GM23338 (cell line): ENCODE measurements around the gene CPD. TPM values are rescaled to one million over a fixed set of nuclear protein-coding genes. Genes with fewer than 3 reads are reported as not detected.

Source experiments
- ATAC-seq: fragments of 200-7000 bp; cut with Tn5 transposase; 3 replicates; pipeline ENCODE4 v1.9.1; 2020
- DNase-seq: peaks from one replicate; pipeline ENCODE4 v3.0.0-alpha.2; 2015; ENCODE audit warnings: low spot score
- H2AFZ ChIP-seq: fragments of 200-600 bp; sonication (generic); 2 replicates; pipeline ENCODE4 v1.8.0; 2016; ENCODE audit warnings: antibody characterized with exemption, mild to moderate bottlenecking, moderate library complexity
- H3F3A ChIP-seq: fragments of 200-600 bp; sonication (generic); replicated peaks from 2 replicates; pipeline ENCODE4 v1.8.0; 2017; ENCODE audit warnings: antibody characterized with exemption, mixed run types, low read depth
- H3K27ac ChIP-seq: fragments of 200-600 bp; sonication (generic); 2 replicates; pipeline ENCODE4 v1.6.1; 2016; ENCODE audit warnings: low read depth
- H3K27me3 ChIP-seq: fragments of 200-600 bp; sonication (generic); 2 replicates; pipeline ENCODE4 v1.8.0; 2016; ENCODE audit warnings: mild to moderate bottlenecking, mixed run types, moderate library complexity; ENCODE audit not compliant: insufficient read depth
- H3K36me3 ChIP-seq: fragments of 200-600 bp; sonication (generic); 2 replicates; pipeline ENCODE4 v1.8.0; 2016; ENCODE audit warnings: mild to moderate bottlenecking; ENCODE audit not compliant: insufficient read depth
- H3K4me1 ChIP-seq: fragments of 200-600 bp; sonication (generic); 2 replicates; pipeline ENCODE4 v1.8.0; 2016; ENCODE audit warnings: mild to moderate bottlenecking, moderate library complexity; ENCODE audit not compliant: insufficient read depth
- H3K4me2 ChIP-seq: fragments of 200-600 bp; sonication (generic); 2 replicates; pipeline ENCODE4 v1.7.1; 2017; ENCODE audit warnings: mixed run types
- H3K4me3 ChIP-seq: fragments of 200-600 bp; sonication (generic); 2 replicates; pipeline ENCODE4 v1.6.1; 2016; ENCODE audit warnings: mixed run types
- H3K79me2 ChIP-seq: fragments of 200-600 bp; sonication (generic); replicated peaks from 2 replicates; pipeline ENCODE4 v1.8.0; 2017; ENCODE audit warnings: mild to moderate bottlenecking; ENCODE audit not compliant: insufficient read depth
- H3K9me2 ChIP-seq: fragments of 200-600 bp; sonication (generic); 2 replicates; pipeline ENCODE4 v1.8.0; 2017; ENCODE audit not compliant: insufficient read depth
- H4K20me1 ChIP-seq: fragments of 200-600 bp; sonication (generic); replicated peaks from 2 replicates; pipeline ENCODE4 v1.8.0; 2017; ENCODE audit warnings: mild to moderate bottlenecking; ENCODE audit not compliant: insufficient read depth
- H3K27ac Mint-ChIP-seq: 2 replicates; pipeline ENCODE4 v1.8.0; 2020; ENCODE audit warnings: inconsistent platforms, mild to moderate bottlenecking, moderate library complexity, mixed read lengths
- H3K27me3 Mint-ChIP-seq: 3 replicates; pipeline ENCODE4 v1.8.0; 2022; ENCODE audit warnings: low read depth, mild to moderate bottlenecking, moderate library complexity, mixed read lengths, inconsistent platforms; ENCODE audit not compliant: insufficient read depth, poor library complexity
- H3K36me3 Mint-ChIP-seq: 3 replicates; pipeline ENCODE4 v1.8.0; 2021; ENCODE audit warnings: low read depth, mild to moderate bottlenecking, inconsistent platforms, moderate library complexity, mixed read lengths
- H3K4me1 Mint-ChIP-seq: 3 replicates; pipeline ENCODE4 v1.8.0; 2020; ENCODE audit warnings: mild to moderate bottlenecking, inconsistent platforms, mixed read lengths
- H3K4me3 Mint-ChIP-seq: 3 replicates; pipeline ENCODE4 v1.8.0; 2021; ENCODE audit warnings: moderate library complexity, mild to moderate bottlenecking, inconsistent platforms, mixed read lengths
- H3K9me3 Mint-ChIP-seq: 3 replicates; pipeline ENCODE4 v1.8.0; 2020; ENCODE audit warnings: moderate library complexity, mild to moderate bottlenecking, inconsistent platforms, mixed read lengths
- CREB1 ChIP-seq: fragments of 250-450 bp; sonication (Bioruptor Pico); IDR thresholded peaks from 2 replicates; pipeline ENCODE4 v1.5.0; 2020; ENCODE audit warnings: low read depth, mild to moderate bottlenecking, moderate library complexity
- EZH2 ChIP-seq: fragments of 200-600 bp; sonication (generic); IDR thresholded peaks from one replicate; pipeline ENCODE4 v1.8.0; 2017; ENCODE audit warnings: antibody characterized with exemption, mild to moderate bottlenecking, low read depth; ENCODE audit not compliant: unreplicated experiment
- EZH2phosphoT487 ChIP-seq: fragments of 200-600 bp; sonication (generic); IDR thresholded peaks from one replicate; pipeline ENCODE4 v1.8.1; 2018; ENCODE audit warnings: antibody characterized with exemption; ENCODE audit not compliant: unreplicated experiment
- JUNB ChIP-seq: IDR thresholded peaks from one replicate; pipeline ENCODE4 v1.6.1; 2016; ENCODE audit warnings: antibody characterized with exemption; ENCODE audit not compliant: unreplicated experiment
- POLR2AphosphoS5 ChIP-seq: IDR thresholded peaks from 2 replicates; pipeline ENCODE4 v1.6.1; 2016; ENCODE audit warnings: antibody characterized with exemption, low read depth
- STAT1 ChIP-seq: IDR thresholded peaks from one replicate; pipeline ENCODE4 v1.6.1; 2016; ENCODE audit warnings: antibody characterized with exemption; ENCODE audit not compliant: unreplicated experiment
- ZNF331 ChIP-seq: fragments of 250-450 bp; sonication (Bioruptor Pico); IDR thresholded peaks from 2 replicates; pipeline ENCODE4 v1.5.0; 2020; ENCODE audit warnings: low read depth, mild to moderate bottlenecking, moderate library complexity
- polyA plus RNA-seq: library from polyadenylated mRNA; unstranded; fragments of >200 nt; fragmentation: Nextera tagmentation; extraction: Ambion mirVana; gene quantifications from 2 replicates; pipeline ENCODE4 v1.2.1, GENCODE V29; 2016
- total RNA-seq: library from RNA; depleted of rRNA; stranded (reverse); fragments of >200 nt; shearing (Covaris generic); gene quantifications from 2 replicates; pipeline ENCODE4 v1.2.3, GENCODE V29; 2014
- TF ChIP-seq, protein P1 (sequence below): IDR thresholded peaks from one replicate; pipeline ENCODE4 v1.6.1; 2018; ENCODE audit warnings: antibody characterized with exemption; ENCODE audit not compliant: unreplicated experiment
- TF ChIP-seq, protein P2 (sequence below): fragments of 250-450 bp; sonication (Bioruptor Pico); IDR thresholded peaks from 2 replicates; pipeline ENCODE4 v1.5.0; 2020; ENCODE audit warnings: mild to moderate bottlenecking, moderate library complexity
- TF ChIP-seq, protein P3 (sequence below): IDR thresholded peaks from 2 replicates; pipeline ENCODE4 v1.6.1; 2016; ENCODE audit warnings: antibody characterized with exemption

Gene CPD
- total and polyA plus RNA-seq, 2 experiments from 2014 or later = 6.2 to 57.8 TPM

DNA sequence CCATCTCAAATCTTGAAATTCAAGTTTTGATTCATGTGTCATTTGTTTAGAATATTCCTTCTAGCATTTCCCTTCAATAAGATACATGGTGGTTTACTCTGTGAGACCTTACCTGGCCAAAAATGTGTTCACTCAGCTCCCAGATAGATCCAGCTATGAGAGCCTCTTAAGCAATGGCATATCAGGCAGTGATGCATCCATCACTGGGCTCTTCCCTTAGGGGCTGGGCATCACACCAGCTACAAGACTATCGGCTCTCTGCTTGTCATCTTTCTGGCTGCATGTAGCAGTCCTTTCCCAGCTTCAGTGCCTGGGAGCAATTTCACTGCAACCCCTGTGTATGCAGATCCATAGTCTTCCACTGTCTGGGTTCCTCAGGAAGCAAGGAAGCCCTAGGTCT lies 139.1 kb downstream of the CPD start (continued):
- TF ChIP-seq, protein P1, sequence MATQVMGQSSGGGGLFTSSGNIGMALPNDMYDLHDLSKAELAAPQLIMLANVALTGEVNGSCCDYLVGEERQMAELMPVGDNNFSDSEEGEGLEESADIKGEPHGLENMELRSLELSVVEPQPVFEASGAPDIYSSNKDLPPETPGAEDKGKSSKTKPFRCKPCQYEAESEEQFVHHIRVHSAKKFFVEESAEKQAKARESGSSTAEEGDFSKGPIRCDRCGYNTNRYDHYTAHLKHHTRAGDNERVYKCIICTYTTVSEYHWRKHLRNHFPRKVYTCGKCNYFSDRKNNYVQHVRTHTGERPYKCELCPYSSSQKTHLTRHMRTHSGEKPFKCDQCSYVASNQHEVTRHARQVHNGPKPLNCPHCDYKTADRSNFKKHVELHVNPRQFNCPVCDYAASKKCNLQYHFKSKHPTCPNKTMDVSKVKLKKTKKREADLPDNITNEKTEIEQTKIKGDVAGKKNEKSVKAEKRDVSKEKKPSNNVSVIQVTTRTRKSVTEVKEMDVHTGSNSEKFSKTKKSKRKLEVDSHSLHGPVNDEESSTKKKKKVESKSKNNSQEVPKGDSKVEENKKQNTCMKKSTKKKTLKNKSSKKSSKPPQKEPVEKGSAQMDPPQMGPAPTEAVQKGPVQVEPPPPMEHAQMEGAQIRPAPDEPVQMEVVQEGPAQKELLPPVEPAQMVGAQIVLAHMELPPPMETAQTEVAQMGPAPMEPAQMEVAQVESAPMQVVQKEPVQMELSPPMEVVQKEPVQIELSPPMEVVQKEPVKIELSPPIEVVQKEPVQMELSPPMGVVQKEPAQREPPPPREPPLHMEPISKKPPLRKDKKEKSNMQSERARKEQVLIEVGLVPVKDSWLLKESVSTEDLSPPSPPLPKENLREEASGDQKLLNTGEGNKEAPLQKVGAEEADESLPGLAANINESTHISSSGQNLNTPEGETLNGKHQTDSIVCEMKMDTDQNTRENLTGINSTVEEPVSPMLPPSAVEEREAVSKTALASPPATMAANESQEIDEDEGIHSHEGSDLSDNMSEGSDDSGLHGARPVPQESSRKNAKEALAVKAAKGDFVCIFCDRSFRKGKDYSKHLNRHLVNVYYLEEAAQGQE = no peak
- TF ChIP-seq JUNB = no peak
- TF ChIP-seq POLR2AphosphoS5 = no peak
- TF ChIP-seq CREB1 (CRISPR knock-in tag) = no peak
- TF ChIP-seq STAT1 = no peak
- TF ChIP-seq EZH2phosphoT487 = no peak

DNA sequence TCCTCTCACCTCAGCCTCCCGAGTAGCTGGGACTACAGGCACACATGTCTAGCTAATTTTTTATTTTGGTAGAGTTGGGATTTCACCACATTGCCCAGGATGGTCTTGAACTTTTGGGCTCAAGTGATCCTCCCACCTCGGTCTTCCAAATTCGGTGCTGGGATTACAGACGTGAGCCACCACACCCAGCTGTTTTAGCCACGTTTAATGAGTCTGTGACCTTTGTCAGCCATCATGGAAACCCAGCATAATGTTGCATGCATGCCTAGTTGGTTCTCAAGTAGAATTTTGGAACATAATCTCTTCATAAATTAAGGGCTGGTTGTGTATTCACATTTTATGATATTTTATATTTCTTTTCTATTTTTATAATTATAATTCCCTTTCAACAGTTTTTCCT lies 140.4 kb downstream of the CPD start:
- Histone ChIP-seq H3K27me3 (no peaks in the 10 kb centered on the region), H3K4me1 (no peaks in the 10 kb centered on the region), H3K36me3 (peaks cover 31% of the 10 kb centered on the region), H3F3A (no peaks in the 10 kb centered on the region), H3K4me2 (no peak overlapping the region), H3K9me2 (no peaks in the 10 kb centered on the region), H4K20me1 (peaks cover under 1% of the 10 kb centered on the region), H3K4me3 (no peak overlapping the region), H3K79me2 (no peaks in the 10 kb centered on the region), H2AFZ (no peak overlapping the region), H3K27ac (no peak overlapping the region)
- Mint-ChIP-seq H3K27me3 (peaks cover 5% of the 10 kb centered on the region), H3K4me3 (no peak overlapping the region), H3K9me3 (peaks cover 19% of the 10 kb centered on the region), H3K36me3 (peaks cover 53% of the 10 kb centered on the region), H3K4me1 (no peaks in the 10 kb centered on the region), H3K27ac (no peak overlapping the region)
- no peak for DNase-seq
- ATAC-seq = no peak
- TF ChIP-seq, protein P1 = no peak
- TF ChIP-seq ZNF331 (CRISPR knock-in tag) (no peak), POLR2AphosphoS5 (no peak), EZH2 (no peak)
- TF ChIP-seq, protein P2, sequence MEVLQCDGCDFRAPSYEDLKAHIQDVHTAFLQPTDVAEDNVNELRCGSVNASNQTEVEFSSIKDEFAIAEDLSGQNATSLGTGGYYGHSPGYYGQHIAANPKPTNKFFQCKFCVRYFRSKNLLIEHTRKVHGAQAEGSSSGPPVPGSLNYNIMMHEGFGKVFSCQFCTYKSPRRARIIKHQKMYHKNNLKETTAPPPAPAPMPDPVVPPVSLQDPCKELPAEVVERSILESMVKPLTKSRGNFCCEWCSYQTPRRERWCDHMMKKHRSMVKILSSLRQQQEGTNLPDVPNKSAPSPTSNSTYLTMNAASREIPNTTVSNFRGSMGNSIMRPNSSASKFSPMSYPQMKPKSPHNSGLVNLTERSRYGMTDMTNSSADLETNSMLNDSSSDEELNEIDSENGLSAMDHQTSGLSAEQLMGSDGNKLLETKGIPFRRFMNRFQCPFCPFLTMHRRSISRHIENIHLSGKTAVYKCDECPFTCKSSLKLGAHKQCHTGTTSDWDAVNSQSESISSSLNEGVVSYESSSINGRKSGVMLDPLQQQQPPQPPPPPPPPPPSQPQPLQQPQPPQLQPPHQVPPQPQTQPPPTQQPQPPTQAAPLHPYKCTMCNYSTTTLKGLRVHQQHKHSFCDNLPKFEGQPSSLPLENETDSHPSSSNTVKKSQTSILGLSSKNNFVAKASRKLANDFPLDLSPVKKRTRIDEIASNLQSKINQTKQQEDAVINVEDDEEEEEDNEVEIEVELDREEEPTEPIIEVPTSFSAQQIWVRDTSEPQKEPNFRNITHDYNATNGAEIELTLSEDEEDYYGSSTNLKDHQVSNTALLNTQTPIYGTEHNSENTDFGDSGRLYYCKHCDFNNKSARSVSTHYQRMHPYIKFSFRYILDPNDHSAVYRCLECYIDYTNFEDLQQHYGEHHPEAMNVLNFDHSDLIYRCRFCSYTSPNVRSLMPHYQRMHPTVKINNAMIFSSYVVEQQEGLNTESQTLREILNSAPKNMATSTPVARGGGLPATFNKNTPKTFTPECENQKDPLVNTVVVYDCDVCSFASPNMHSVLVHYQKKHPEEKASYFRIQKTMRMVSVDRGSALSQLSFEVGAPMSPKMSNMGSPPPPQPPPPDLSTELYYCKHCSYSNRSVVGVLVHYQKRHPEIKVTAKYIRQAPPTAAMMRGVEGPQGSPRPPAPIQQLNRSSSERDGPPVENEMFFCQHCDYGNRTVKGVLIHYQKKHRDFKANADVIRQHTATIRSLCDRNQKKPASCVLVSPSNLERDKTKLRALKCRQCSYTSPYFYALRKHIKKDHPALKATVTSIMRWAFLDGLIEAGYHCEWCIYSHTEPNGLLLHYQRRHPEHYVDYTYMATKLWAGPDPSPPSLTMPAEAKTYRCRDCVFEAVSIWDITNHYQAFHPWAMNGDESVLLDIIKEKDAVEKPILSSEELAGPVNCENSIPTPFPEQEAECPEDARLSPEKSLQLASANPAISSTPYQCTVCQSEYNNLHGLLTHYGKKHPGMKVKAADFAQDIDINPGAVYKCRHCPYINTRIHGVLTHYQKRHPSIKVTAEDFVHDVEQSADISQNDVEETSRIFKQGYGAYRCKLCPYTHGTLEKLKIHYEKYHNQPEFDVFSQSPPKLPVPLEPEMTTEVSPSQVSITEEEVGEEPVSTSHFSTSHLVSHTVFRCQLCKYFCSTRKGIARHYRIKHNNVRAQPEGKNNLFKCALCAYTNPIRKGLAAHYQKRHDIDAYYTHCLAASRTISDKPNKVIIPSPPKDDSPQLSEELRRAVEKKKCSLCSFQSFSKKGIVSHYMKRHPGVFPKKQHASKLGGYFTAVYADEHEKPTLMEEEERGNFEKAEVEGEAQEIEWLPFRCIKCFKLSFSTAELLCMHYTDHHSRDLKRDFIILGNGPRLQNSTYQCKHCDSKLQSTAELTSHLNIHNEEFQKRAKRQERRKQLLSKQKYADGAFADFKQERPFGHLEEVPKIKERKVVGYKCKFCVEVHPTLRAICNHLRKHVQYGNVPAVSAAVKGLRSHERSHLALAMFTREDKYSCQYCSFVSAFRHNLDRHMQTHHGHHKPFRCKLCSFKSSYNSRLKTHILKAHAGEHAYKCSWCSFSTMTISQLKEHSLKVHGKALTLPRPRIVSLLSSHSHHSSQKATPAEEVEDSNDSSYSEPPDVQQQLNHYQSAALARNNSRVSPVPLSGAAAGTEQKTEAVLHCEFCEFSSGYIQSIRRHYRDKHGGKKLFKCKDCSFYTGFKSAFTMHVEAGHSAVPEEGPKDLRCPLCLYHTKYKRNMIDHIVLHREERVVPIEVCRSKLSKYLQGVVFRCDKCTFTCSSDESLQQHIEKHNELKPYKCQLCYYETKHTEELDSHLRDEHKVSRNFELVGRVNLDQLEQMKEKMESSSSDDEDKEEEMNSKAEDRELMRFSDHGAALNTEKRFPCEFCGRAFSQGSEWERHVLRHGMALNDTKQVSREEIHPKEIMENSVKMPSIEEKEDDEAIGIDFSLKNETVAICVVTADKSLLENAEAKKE = no peak
- TF ChIP-seq, protein P3, sequence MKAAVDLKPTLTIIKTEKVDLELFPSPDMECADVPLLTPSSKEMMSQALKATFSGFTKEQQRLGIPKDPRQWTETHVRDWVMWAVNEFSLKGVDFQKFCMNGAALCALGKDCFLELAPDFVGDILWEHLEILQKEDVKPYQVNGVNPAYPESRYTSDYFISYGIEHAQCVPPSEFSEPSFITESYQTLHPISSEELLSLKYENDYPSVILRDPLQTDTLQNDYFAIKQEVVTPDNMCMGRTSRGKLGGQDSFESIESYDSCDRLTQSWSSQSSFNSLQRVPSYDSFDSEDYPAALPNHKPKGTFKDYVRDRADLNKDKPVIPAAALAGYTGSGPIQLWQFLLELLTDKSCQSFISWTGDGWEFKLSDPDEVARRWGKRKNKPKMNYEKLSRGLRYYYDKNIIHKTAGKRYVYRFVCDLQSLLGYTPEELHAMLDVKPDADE = no peak
